GM10266 (cell line): ENCODE data around the gene SH3PXD2A.
A peak's percentile ranks its signal among the peaks of the same experiment; 100 is the strongest.

Source experiments
- DNase-seq: peaks from one replicate; pipeline ENCODE4 v3.0.0; 2012; ENCODE audit errors: extremely low spot score
- TF ChIP-seq, protein P1 (sequence below): IDR thresholded peaks from 2 replicates; pipeline ENCODE4 v1.5.1; 2012; ENCODE audit warnings: mild to moderate bottlenecking, low read depth; ENCODE audit not compliant: control insufficient read depth, insufficient read depth; ENCODE audit errors: missing control alignments

The SH3PXD2A gene

DNA sequence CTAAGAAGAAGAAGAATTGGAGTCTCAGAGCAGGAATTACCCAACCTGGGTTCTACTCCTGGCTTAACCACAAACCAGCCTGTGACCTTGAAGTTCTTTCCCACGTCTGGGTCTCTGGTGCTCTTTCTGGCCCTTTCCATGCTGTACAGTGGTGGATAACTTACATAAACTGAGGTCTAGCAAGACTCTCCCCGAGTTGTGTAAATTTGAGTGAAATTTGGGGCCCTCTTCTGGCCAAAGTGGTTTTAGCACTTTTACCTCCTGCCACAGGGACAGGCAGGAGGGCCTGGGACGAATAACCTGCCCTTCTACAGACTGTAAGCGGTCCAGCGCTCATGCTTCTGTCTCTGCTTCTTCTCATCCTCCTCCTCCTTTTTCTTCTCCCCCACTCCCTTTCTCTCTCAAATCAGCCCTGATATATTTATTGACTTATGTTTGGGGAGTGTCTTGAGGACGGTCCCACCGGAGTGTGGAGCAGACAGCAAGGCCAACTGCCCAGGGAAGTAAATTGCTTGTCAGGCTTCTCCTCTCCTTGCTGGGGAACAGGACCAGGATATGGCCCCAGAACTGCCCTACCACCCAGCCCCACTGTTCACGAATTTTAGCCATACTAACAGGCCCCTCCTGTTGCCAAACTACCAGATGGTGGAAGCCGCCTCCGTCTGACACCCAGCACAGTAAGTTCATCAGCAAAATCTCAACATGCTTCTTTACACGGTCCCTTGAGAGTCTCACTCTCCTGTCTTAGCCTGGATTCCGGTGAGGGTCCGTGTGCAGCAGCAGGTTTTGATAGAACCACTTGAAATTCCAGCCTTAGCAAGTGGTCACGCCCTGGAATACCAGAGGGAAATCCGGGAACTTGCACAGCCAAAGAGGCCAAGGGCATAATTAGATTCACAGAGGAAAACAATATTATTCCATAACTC, 4.0 kb upstream of the SH3PXD2A start:
- peak; percentile 75 for DNase-seq
- TF ChIP-seq, protein P1, sequence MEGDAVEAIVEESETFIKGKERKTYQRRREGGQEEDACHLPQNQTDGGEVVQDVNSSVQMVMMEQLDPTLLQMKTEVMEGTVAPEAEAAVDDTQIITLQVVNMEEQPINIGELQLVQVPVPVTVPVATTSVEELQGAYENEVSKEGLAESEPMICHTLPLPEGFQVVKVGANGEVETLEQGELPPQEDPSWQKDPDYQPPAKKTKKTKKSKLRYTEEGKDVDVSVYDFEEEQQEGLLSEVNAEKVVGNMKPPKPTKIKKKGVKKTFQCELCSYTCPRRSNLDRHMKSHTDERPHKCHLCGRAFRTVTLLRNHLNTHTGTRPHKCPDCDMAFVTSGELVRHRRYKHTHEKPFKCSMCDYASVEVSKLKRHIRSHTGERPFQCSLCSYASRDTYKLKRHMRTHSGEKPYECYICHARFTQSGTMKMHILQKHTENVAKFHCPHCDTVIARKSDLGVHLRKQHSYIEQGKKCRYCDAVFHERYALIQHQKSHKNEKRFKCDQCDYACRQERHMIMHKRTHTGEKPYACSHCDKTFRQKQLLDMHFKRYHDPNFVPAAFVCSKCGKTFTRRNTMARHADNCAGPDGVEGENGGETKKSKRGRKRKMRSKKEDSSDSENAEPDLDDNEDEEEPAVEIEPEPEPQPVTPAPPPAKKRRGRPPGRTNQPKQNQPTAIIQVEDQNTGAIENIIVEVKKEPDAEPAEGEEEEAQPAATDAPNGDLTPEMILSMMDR: peak; percentile 59

DNA sequence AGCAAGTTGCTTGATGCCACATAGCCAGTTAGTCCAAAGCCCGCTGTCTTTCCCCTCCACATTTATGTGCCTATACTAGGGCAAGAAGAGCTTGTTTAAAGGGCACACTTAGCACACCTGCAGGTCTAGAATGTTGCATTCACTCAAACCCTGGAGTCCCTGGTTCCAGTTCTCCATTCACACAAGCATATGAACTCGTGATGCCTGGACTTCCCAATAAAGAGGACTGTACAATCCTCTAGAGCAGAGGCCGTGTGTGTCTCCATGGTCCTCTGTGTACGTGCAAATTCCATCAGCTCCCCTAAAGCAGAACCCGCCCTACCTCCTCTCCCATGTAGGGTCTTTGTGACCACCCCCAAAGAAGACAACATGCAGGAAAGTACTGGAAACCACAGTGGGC, 3.0 kb upstream of the SH3PXD2A start:
- TF ChIP-seq, protein P1: no peak
- DNase-seq: no peak

- DNase-seq: no peak
- TF ChIP-seq, protein P1: no peak
These were observed 1.4 kb upstream of the SH3PXD2A start for GRCh38 chr10:103856797-103857170.

- no peak for DNase-seq
- TF ChIP-seq, protein P1: no peak
These were observed 748 bp upstream of the SH3PXD2A start for GRCh38 chr10:103855852-103856796.

- TF ChIP-seq, protein P1: no peak
- peak; percentile 48 for DNase-seq
These were observed 537 bp downstream of the SH3PXD2A start for GRCh38 chr10:103854686-103855391.

DNA sequence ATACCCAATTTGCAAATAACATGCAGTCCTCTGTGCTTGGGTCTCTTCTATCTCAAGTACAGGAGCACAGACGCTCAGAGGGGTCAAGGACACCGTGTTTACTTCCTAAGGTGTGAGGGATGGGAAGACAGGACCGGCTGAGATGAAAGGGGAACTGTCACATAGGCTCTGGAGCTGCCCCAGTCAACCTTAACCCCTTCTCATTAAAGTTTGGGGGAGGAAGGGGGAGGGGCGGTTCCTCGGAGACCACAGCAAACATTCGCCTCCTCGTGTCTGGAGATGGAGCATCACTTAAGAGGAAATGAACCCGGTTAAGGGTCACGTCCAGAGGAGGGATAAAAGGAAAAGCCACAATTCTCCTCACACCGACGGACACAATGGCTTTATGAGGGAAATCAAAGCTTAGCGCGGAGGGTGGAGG, 1.1 kb downstream of the SH3PXD2A start:
- DNase-seq: no peak
- TF ChIP-seq, protein P1: no peak
